ENCODE results near the gene RASGRF2.

RASGRF2 gene

GRCh38 chr5:81146031-81146430, 185.9 kb downstream of the RASGRF2 start:
- Histone ChIP-seq H3K9me3 (no peaks in the 10 kb centered on the region), H3K4me3 (no peak overlapping the region), H3K36me3 (no peaks in the 10 kb centered on the region), H4K20me1 (no peaks in the 10 kb centered on the region), H3K4me1 (no peaks in the 10 kb centered on the region), H3K27ac (no peak overlapping the region), H3K4me2 (no peak overlapping the region), H3K9ac (no peak overlapping the region), H3K27me3 (no peaks in the 10 kb centered on the region)
- TF ChIP-seq Cebpa-rat (IDR thresholded peaks at IDR 0.05), result no peak

- Histone ChIP-seq H3K4me3 (no peak overlapping the region), H3K4me1 (no peaks in the 10 kb centered on the region), H3K9ac (no peak overlapping the region), H3K27ac (no peak overlapping the region), H4K20me1 (no peaks in the 10 kb centered on the region), H3K36me3 (no peaks in the 10 kb centered on the region), H3K9me3 (no peaks in the 10 kb centered on the region), H3K27me3 (no peaks in the 10 kb centered on the region), H3K4me2 (no peak overlapping the region)
- no peak for TF ChIP-seq Cebpa-rat (IDR thresholded peaks at IDR 0.05)
Measured at GRCh38 chr5:81147011-81147885, 187.1 kb downstream of the RASGRF2 start.

GRCh38 chr5:81147886-81148571, 187.9 kb downstream of the RASGRF2 start:
- no peak overlapping the region for H3K4me3 ChIP-seq
- no peak overlapping the region for H3K9ac ChIP-seq
- H4K20me1 ChIP-seq, result no peaks in the 10 kb centered on the region
- TF ChIP-seq Cebpa-rat (IDR thresholded peaks at IDR 0.05), result no peak
- no peaks in the 10 kb centered on the region for H3K27me3 ChIP-seq
- no peak overlapping the region for H3K27ac ChIP-seq
- H3K4me2 ChIP-seq, result no peak overlapping the region
- H3K9me3 ChIP-seq, result no peaks in the 10 kb centered on the region
- no peaks in the 10 kb centered on the region for H3K36me3 ChIP-seq
- H3K4me1 ChIP-seq, result no peaks in the 10 kb centered on the region

GRCh38 chr5:81151546-81151945, 191.4 kb downstream of the RASGRF2 start:
- no peak for TF ChIP-seq Cebpa-rat (IDR thresholded peaks at IDR 0.05)
- Histone ChIP-seq H3K9me3 (peaks cover 9% of the 10 kb centered on the region), H3K27ac (no peak overlapping the region), H4K20me1 (no peaks in the 10 kb centered on the region), H3K9ac (no peak overlapping the region), H3K4me1 (no peaks in the 10 kb centered on the region), H3K36me3 (no peaks in the 10 kb centered on the region), H3K4me2 (no peak overlapping the region), H3K4me3 (no peak overlapping the region), H3K27me3 (no peaks in the 10 kb centered on the region)

- Histone ChIP-seq H3K4me1 (no peaks in the 10 kb centered on the region), H4K20me1 (no peaks in the 10 kb centered on the region), H3K36me3 (no peaks in the 10 kb centered on the region), H3K27me3 (no peaks in the 10 kb centered on the region), H3K4me2 (no peak overlapping the region), H3K4me3 (no peak overlapping the region), H3K27ac (no peak overlapping the region), H3K9me3 (peaks cover 9% of the 10 kb centered on the region), H3K9ac (no peak overlapping the region)
- TF ChIP-seq Cebpa-rat (IDR thresholded peaks at IDR 0.05), result no peak
Measured at GRCh38 chr5:81154725-81155124, 194.6 kb downstream of the RASGRF2 start.

GRCh38 chr5:81156732-81157131, 196.6 kb downstream of the RASGRF2 start:
- H3K9me3 ChIP-seq, result peaks cover 9% of the 10 kb centered on the region
- no peak for TF ChIP-seq Cebpa-rat (IDR thresholded peaks at IDR 0.05)
- H3K4me2 ChIP-seq, result no peak overlapping the region
- no peak overlapping the region for H3K27ac ChIP-seq
- H3K4me3 ChIP-seq, result no peak overlapping the region
- no peaks in the 10 kb centered on the region for H3K27me3 ChIP-seq
- no peaks in the 10 kb centered on the region for H3K36me3 ChIP-seq
- no peaks in the 10 kb centered on the region for H3K4me1 ChIP-seq
- H3K9ac ChIP-seq, result no peak overlapping the region
- no peaks in the 10 kb centered on the region for H4K20me1 ChIP-seq

- Histone ChIP-seq H3K27me3 (no peaks in the 10 kb centered on the region), H3K9ac (no peak overlapping the region)
Measured at GRCh38 chr5:81161012-81161601, 200.9 kb downstream of the RASGRF2 start.

GRCh38 chr5:81162501-81162900, 202.3 kb downstream of the RASGRF2 start:
- no peaks in the 10 kb centered on the region for H3K27me3 ChIP-seq
- H3K4me2 ChIP-seq, result no peak overlapping the region
- no peak overlapping the region for H3K4me3 ChIP-seq
- H3K36me3 ChIP-seq, result no peaks in the 10 kb centered on the region
- no peak for TF ChIP-seq Cebpa-rat (IDR thresholded peaks at IDR 0.05)
- H3K4me1 ChIP-seq, result no peaks in the 10 kb centered on the region
- H3K9ac ChIP-seq, result no peak overlapping the region
- H3K9me3 ChIP-seq, result no peaks in the 10 kb centered on the region
- H4K20me1 ChIP-seq, result no peaks in the 10 kb centered on the region
- no peak overlapping the region for H3K27ac ChIP-seq

More at GRCh38 chr5:81161012-81161601, 200.9 kb downstream of the RASGRF2 start:
- Histone ChIP-seq H3K36me3 (no peaks in the 10 kb centered on the region), H3K4me2 (no peak overlapping the region), H3K27ac (no peak overlapping the region), H3K9me3 (0 out of 2 replicates have a peak, but pooled peaks cover under 1% of the 10 kb centered on the region), H4K20me1 (no peaks in the 10 kb centered on the region), H3K4me1 (no peaks in the 10 kb centered on the region), H3K4me3 (no peak overlapping the region)
- TF ChIP-seq Cebpa-rat (IDR thresholded peaks at IDR 0.05), result no peak

- H3K9me3 ChIP-seq, result no peaks in the 10 kb centered on the region
- no peak for TF ChIP-seq Cebpa-rat (IDR thresholded peaks at IDR 0.05)
- H3K9ac ChIP-seq, result no peak overlapping the region
- H3K4me3 ChIP-seq, result no peak overlapping the region
- H3K36me3 ChIP-seq, result no peaks in the 10 kb centered on the region
- no peaks in the 10 kb centered on the region for H3K27me3 ChIP-seq
- no peaks in the 10 kb centered on the region for H4K20me1 ChIP-seq
- H3K27ac ChIP-seq, result no peak overlapping the region
- no peak overlapping the region for H3K4me2 ChIP-seq
- H3K4me1 ChIP-seq, result no peaks in the 10 kb centered on the region
Measured at GRCh38 chr5:81163651-81164050, 203.5 kb downstream of the RASGRF2 start.

- TF ChIP-seq Cebpa-rat (IDR thresholded peaks at IDR 0.05), result no peak
- Histone ChIP-seq H4K20me1 (no peaks in the 10 kb centered on the region), H3K9ac (no peak overlapping the region), H3K4me1 (no peaks in the 10 kb centered on the region), H3K27me3 (no peaks in the 10 kb centered on the region), H3K9me3 (no peaks in the 10 kb centered on the region), H3K4me3 (no peak overlapping the region), H3K27ac (no peak overlapping the region), H3K4me2 (no peak overlapping the region), H3K36me3 (no peaks in the 10 kb centered on the region)
Measured at GRCh38 chr5:81164476-81164875, 204.3 kb downstream of the RASGRF2 start.
